DLD1 (cell line): ENCODE measurements around the gene SDK2.
"Not testable (repeated sequence)": the region's sequence is repeated elsewhere in the genome, so short reads cannot be mapped to it uniquely, and the experiment has no call there.

Experiments
- in situ Hi-C: cut with HindIII; loops from 2 replicates; pipeline ENCODE4 v1.10.0; 2017; ENCODE audit warnings: low sequenced_read_pairs

The SDK2 gene

DNA sequence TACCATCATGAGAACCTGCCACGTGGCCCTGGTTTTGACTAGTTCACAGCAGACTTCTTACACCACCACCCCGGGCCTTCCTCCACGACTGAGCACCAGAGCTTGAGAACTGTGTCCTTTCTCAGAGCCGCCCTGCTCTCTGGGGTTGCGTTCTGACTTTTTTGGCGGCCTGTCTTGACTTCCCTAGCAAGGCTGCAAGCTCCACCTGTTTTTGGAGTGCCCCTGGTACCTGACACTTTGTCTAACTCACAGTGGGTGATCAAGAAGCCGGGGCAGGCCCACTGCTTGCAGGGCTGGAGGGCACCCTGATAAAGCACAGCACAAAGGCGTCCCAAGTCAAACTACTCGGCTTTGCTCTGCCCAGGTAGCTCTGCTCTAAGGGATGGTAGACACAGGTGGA lies 154.3 kb downstream of the SDK2 start:
- in situ Hi-C loops = no loop called here

- in situ Hi-C loops = no loop called here
Measured at GRCh38 chr17:73489333-73489732, 154.9 kb downstream of the SDK2 start.

DNA sequence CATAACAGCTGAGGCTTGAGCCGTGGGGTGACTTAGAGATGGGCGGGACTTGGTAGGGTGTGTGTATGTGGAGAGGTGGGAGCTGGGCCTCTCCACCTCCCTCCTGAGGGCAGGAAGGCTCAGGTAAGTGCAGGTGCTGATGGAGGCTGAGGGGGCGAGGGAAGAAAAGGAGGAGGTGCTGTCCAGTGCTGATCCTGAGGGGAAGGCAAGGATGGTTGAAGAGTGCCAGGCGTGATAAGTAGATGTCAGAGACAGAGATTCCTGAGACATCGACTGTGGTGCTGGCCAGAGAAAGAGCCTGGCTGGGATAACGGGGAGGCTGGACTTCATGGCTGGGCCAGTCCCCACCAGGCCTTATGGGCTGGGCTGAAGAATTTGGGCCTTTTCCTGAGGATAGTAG lies 159.1 kb downstream of the SDK2 start:
- in situ Hi-C loops = no loop called here

- in situ Hi-C loops = no loop called here
Measured at GRCh38 chr17:73482894-73483293, 161.4 kb downstream of the SDK2 start.

GRCh38 chr17:73482251-73482716 lies 162.0 kb downstream of the SDK2 start:
- in situ Hi-C loops = no loop called here

DNA sequence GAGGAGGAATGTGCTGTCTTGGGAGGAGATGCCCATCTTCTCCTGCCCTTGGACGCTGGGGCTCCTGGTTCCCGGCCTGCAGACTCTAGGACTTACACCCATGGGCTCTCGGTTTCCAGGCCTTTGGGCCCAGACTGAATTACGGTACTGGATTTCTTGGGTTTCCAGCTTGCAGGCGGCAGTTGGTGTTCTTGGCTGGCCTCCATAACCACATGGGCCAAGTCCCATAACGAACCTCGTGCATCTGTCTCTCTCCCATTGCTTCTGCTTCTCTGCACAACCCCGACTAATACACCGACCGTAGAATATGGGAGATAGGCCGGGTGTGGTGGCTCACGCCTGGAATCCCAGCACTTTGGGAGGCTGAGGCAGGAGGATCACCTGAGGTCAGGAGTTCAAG lies 162.6 kb downstream of the SDK2 start:
- in situ Hi-C loops = no loop called here

DNA sequence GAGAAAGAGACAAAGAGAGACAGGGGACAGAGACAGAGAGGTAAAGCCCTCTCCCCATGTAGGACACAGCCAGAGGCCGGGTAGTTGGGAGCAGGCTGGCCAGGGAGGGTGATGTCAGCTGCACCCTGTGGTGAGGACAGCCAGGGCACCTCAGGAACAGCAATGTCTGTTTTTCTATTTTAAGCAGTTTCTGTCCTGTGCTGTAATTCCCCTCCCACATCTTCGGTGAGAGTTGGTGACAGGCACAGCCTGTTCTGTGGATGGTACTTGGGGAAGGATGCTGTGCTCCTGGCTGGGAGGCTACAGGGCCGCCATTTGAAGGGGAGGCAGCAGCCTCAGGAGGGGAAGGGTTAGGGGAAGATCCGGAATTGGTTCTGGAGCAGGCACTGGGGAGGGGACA lies 163.5 kb downstream of the SDK2 start:
- in situ Hi-C loops = no loop called here

- in situ Hi-C loops = no loop called here
Measured at GRCh38 chr17:73478768-73479424, 165.3 kb downstream of the SDK2 start.

- in situ Hi-C loops = no loop called here
Measured at GRCh38 chr17:73478334-73478733, 165.9 kb downstream of the SDK2 start.

DNA sequence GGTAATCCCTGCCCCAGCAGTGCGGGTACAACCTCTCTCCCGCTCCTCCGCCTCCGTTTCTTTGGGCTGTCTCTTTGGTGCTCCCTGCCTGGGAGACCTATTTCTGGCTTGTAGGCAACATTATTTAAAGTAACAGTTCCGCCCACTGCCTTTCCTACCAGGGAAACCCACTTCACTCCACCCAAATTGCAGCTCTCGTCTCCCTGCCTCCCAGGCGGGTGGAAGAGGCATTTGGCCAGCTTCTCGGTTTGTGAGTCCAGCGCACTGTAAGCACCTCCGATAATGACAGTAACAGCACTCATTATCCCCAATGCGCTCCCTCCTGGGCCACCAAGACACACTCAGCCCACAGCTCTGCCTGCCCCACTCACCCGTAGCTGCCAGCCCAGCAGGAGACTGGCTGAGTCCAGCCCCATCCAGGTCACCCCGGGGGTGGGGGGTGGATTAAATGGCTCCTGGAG lies 167.3 kb downstream of the SDK2 start:
- in situ Hi-C loops = no loop called here

GRCh38 chr17:73474370-73474988 lies 169.8 kb downstream of the SDK2 start:
- in situ Hi-C loops = no loop called here

DNA sequence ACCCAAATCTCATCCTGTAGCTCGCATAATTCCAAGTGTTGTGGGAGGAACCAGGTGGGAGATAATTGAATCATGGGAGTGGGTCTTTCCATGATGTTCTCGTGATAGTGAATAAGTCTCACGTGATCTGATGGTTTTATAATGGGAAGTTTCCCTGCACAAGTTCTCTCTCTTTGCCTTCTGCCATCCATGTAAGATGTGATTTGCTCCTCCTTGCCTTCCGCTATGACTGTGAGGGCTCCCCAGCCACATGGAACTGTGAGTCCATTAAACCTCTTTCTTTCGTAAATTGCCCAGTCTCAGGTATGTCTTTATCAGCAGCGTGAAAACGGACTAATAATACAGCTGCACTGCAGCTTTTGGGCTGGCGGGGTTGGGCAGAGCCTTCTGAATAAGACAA lies 171.5 kb downstream of the SDK2 start:
- in situ Hi-C loops = not testable (repeated sequence)

- in situ Hi-C loops = no loop called here
Measured at GRCh38 chr17:73471924-73472323, 172.3 kb downstream of the SDK2 start.

DNA sequence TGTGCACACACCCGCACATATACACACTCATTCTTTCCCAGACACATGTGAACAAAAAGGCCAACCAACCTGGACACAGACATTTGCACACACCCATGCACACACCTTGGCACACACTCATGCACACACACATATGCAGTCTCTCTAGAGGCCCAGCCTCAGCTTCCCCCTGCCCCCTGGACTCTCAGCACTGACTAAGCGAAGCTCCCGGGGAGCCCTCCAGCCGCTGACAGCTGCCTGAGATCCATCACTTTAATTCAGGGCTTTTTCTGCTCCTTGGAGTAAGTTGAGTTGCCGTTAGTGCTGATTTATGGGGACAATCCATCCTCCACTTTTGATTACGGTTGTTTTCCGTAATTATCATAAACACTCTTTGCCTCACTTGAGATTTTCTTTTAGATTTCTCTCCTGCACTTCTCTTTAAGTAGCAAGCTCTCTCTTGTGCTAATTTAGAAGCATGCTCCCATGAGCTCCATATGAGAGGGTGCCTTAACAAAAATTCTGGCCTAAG lies 173.9 kb downstream of the SDK2 start:
- in situ Hi-C loops = no loop called here

DNA sequence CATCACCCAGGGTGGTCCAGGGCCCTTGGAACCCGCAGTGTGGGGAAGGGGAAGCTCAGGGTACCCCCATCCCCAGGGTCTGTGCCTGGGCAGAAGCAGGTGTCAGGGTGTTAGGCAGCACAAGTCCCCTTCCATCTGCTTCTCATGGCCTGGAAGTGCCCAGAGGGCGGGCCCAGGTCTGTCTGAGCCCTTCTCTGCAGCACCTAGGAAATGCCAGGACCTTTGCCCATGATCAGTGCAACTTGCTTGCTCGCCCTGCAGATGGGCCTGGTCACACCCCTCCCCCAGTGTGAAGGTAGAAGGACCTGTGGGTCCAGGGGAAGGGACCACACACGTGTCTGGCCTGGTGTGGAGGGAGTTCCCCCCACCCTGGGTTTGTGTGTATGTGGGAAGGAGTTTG lies 174.9 kb downstream of the SDK2 start:
- in situ Hi-C loops = no loop called here

- in situ Hi-C loops = no loop called here
Measured at GRCh38 chr17:73468221-73468620, 176.0 kb downstream of the SDK2 start.

DNA sequence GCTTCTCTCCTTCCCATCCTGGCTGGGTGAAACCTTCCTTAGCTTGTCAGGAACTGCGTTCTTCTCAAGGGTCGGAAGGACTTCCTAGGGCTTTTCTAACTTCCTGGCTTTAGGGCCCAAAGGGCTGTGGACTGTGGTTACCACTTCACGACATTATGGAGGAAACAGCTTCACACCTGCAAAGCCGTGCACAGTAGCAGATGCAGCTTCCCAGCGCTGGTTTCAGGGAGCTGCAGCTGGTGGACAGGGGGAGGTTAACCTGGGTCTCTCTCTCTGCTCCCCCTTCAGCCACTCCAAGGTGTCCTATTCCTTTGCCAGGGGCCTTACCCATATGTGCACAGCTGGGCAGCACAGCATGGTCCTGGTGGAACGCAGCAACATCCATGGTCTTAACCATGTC lies 176.6 kb downstream of the SDK2 start:
- in situ Hi-C loops = no loop called here

- in situ Hi-C loops = no loop called here
Measured at GRCh38 chr17:73466704-73467433, 177.4 kb downstream of the SDK2 start.

DNA sequence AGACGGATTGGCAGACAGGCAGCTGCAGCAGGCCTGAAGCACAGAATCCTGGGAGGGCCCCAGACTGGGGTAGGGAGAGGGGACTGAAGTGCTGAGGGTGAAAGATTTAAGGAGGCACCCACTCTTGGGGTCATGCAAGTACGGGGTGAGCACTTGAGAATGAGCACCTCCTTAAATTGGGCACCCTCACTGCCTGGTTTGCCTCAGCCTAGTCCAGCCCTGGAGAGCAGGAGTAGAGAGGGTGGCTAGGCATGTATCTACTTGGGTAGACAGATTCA lies 178.4 kb downstream of the SDK2 start:
- in situ Hi-C loops = no loop called here

DNA sequence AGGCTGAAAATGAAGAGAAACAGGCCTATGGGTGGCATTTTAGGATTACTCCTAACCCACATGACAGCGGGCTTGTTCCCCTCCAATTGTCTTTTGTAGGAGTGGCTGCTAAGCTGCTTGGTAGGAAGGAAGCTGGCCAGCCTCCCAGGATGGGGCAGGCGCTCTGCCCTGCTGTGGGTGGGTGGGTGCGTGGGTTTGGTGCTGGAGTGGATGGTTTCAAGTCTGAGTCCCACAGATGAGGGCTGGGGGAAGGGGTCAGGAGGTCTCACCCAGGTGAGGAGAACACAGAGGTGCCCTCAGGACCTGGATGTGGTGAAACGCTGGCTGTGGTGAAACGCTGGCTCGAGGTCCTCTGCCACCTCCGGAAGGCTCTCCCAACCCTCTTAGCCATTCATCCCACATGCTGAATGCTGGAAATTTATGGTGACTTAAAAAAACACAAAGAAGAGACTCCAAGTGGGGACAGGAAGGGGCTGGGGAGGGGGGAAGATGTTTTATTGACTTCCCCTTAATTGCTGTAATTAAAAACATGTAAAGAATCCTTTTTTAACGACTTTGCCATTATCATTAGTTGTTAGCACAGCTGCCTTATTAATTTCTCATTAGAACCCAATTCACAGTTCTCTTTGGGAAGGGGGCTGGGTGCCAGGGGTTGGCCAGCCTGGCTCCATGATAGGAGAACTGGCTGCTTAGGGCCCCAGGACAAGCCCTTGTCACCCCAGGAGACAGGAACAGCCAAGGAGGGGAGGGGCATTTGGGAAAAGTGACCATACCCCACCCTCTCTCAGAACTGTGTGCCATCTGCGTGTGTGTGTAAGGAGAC lies 178.9 kb downstream of the SDK2 start:
- in situ Hi-C loops = no loop called here

GRCh38 chr17:73464447-73464846 lies 179.8 kb downstream of the SDK2 start:
- in situ Hi-C loops = no loop called here
